Measurements from ENCODE around the gene FEM1B.
A peak's percentile ranks its signal among the peaks of the same experiment; 100 is the strongest.

The FEM1B gene

DNA sequence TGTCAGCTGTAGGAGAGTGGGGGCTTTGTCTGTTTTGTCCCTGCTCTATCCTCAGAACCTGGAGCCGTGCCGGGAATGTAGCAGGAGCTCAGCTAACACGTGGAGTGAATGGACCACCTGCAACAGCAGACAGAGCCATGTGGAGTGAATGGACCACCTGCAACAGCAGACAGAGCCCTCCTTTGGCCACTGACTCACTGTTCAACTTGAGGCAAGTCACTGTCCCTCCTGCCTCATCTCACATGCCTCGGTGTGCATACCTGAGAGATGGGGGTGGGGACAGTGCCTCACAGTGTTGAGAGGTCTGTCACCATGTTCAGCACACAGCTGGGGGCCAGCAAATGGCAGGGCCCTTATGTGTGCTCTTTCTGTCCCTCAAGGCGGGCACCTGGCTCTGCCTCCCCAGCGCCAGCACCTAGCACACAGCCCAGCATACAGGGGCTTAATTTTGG lies 27.9 kb downstream of the FEM1B start:
- DNase-seq, result no peak

DNA sequence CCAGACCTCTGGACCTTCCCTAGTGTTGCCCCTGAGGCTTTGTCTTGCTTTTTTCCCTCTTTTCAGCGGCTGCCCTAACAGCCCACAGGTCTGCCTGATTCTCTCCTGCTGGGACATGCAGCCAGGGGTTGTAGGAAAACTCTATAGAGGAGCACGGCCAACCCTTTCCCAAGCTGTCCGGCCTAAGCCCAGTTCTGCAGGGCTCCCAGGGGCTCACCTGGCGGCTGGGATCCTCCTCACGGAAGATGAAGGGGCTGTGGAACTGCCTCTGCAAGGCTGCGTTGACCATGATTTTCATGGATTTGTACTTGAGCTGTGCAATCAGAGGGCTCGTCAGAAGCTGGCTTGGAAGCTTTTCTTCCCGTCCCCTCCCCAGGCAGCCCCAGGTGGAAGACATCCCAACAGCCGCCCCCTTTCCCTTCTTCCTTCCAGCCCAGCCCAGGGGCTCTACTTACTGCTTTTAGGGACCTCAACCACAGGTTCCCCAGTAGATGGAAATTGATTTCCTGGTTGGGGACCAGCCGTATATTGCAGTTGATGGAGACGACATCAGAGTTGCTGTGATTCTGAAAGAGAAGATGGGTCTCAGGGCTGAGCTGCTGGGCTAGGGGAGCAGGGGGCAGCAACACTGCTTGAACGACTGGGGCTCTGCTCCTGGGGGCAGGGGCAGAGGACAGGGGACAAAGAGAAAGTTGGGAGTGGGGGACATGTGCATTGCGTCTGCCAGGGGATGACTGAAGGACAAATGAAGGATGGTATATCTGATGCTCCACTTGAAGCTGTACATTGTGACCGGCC lies 29.8 kb downstream of the FEM1B start:
- DNase-seq, result no peak

DNA sequence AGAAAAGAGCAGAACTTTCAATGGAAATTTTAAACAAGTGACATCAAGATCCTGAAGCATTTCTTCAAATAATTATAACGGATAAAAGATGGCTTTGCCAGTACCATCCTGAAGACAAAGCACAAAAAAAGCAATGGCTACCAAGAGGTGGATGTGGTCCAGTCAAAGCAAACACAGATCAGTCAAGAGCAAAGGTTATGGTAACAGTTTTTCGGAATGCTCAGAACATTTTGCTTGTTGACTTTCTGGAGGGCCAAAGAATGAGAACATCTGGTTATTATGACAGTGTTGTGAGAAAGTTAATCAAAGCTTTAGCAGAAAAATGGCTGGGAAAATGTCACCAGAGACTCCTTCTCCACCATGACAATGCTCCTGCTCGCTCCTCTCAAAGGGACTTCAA lies 31.5 kb downstream of the FEM1B start:
- DNase-seq, result no peak

DNA sequence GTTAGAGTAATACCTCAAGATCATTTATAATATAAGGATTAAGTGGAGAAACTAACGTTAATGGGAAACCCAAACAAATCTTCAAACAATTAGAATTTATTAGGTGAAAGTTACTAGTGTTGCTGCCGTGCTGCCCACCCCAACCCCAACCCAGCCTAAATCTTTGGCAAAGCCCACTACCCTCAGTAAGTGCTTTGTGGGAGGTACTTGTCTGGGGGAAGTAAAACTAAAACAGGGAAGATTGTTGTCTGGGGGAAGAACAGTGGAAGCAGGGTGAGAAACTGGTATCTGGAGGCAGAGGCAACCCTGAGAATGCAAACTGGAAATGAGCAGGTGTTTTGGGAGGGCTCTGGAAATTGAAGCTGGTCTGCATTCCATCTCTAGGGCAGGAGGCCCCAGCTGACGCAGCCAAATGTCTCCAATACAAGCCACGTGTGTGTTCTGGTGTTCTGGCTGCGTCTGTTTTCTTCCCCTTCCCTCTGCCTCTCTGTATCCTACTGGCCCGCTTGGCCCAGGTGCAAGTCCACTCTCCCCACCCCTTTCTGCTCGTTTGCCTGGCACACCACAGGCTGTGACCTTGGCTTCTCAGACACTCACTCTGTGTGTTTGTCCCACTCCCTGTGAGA lies 32.7 kb downstream of the FEM1B start:
- DNase-seq, result peak in 1 of 58 donors; percentile 20

DNA sequence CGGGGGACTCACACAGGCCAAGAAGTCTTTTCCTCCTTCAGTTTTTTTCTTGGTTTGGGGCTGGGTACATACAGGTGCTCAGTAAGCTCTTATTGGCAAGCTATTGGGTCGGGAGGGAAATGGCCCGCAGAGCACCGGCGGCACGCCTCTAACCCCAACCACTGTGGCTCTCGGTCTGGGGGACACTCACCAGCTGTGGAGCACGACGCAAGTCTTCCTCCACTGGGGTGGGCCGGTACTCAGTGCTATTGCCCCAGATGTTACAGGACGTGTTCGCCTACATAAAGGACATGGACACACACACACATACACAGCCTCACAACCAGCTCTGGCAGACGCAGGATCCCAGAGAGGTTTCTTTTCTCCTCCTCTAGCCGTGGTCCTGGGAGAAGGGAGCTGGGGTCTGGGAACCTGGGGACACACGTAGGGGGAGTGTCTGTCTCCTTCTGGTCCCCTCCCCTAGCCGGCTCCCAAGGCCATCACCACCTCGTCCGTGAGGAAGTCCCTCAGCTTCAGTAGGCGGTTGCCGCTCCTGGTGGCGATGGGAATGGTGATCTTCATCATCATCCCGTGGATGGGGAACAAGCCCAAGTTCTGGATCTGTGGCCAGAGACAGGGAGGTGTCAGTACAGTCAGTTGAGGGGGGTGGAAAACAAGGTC lies 33.4 kb downstream of the FEM1B start:
- no peak for DNase-seq

DNA sequence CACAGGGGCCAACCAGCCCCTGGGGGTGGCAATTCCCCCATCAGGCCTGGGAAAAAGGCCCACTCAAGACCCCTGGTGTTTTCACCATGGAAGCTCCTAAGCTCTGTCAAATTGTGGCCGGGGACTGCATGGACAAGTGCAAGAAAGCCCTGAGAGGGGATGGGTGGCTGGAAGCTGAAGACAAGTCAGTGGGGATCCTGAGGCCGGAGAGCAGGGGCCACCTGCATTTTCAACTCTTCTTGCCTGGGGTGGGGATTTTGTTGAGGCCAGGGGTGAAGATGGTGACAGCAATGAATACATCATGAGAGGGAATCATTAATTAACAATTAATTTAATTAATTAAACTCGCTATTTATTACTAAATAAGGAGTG lies 33.9 kb downstream of the FEM1B start:
- no peak for DNase-seq

DNA sequence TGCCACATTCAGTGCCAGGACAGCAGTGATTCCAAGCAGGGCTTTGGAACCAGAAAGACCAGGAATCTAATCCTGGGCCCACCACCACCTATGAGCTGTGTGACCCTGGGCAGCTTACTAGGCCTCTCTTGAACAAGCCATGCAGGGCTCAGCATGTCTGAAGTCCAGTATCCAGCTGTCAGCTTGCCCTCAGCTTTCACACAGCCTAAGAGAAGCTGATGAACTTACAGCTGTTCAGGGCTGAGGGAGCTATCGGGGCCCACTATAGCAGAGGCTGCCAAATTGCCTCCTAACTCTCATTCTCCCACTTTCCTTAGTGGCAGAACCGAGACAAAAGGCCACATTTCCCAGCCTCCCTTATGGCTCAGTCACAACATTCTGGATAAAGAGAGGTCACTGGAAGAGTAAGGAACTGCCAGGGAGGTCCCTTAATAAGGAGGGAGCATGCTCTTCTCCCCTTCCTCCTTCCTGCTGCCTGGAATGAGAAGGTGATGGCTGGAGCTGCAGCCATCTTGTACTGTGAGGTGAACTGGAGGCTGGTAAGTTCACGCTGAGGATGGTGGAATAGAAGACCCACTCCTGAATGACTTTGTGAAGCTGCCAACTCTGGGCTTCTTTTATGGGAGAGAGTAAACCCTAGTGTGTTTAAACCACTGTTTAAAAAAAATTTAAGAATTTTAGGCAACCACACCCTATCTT lies 34.5 kb downstream of the FEM1B start:
- DNase-seq, result no peak

DNA sequence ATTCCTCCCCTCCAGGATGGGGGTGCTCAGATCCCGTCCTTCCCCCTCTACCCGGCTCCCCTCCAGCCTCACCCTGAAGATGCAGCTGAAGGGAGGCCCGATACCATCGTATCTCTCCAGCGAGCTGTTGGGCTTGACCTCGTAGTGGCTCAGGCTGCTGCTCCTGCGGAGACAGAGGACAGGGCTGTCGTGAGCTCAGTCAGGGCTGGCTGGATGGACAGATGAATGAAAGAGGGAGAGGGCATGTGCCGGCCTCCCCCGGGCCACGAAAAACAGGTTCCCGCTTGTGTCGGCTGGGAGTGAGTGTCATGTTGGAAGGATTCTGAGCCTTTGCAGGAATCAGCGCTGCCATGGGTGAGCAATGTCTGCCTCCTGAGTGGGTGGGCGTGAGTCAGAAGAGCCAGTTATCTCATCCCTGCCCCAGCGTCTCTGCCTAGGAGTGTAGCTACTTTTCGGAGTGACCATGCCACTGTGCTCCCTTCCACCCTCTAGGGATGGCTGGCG lies 35.2 kb downstream of the FEM1B start:
- DNase-seq, result no peak

DNA sequence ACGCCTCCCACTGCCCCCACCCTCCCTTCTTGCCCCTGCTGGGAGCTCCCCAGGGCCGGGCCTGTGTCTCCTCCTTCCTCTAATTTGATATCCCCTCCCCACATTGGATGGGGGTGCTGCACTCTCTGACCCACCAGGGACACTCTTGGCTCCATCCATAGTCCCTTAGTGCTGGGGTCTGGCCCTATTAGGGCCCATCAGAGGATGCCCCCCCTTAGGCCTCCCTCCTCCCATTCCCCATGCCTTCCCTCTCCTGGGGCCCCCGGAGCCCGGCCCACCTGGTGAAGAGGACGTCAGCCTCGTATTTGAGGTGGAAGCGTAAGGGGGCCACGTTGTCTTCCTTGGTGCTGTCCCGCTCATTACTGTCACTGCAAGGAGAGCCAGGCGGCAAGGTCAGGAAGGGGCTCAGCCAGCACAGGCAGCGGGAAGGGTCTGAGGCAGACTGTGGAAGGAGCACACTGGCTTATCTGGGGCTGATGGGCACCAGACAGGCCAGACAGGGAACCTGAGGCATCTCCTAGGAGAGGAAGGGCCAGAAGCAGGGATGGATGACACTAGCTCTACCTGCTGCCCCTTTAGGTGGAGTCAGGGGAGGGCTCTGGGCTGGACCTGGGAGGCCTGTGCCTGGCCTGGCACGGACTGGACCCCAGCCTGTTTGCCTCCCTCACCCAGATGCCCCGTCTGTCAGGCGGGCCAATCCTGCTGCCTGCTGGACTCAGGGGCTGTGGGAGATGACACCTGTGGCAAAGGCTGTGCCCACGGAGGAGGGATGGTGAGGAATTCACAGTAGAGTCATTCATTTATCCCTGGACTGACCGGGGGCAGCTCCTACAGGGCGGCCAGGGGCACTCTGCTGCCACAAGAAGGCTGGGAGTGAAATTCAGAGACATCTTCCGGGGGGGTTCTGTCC lies 36.2 kb downstream of the FEM1B start:
- DNase-seq, result no peak

DNA sequence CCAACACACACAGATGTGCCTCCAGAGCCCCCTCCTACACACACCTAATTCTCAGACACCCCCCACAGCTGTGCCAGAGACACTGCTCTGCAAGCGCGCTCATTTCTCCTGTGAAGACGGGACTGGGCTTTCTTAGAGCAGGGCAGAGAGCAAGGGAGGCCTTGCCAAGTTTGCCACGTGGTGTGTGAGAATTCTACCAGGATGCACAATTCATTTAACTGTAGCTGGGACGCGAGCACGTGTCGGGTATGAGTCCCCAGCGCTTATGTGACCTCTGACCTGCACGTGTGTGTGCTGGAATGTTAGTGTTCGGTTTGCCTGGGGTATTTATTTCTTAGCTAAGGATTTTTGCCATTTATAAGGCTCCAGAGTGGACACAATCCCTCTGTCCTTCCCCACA lies 37.0 kb downstream of the FEM1B start:
- no peak for DNase-seq

DNA sequence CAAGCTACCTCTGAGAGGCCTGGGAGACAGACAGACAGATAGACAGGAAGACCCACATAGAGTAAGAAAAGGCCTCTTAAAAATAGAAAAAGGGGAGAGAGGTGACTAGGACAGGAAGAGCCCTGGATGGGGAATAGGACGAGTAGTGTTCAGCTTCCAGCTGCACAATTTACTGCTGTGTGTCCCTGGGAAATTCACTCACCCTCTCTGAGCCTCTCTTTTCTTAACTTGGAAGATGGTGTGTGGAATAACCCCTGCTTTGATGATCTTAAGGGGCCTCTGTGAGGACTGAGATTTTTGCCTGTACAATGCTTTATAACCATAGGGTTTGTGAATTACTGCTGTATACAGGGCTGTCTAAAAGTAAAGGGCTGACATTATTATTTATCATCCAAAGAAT lies 37.5 kb downstream of the FEM1B start:
- no peak for DNase-seq

DNA sequence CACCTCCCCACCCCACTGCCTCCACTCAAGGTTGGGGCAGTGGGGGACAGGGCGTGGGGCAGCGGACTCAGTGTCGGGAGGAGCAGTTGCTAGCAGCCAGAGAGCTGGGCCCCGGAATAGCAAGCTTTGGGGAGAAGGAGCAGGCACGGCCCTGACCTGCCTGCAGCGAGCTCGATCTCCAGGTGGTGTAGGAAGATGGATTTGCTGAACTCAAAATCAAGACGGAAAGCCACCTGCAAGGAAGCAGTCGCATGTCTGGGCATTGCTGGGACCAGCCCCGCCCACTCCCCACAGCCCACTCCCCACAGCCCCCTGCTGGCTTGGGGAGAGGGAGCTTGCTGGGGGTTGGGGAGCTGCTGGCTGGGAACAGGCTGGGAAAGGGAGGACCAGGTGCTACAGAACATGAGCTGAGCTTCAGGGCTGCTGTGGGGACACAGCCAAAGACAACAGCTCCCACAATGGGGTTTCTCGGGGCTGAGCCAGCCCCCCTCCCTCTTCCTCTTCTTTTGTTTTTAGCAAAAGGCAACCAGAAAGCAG lies 38.0 kb downstream of the FEM1B start:
- no peak for DNase-seq

DNA sequence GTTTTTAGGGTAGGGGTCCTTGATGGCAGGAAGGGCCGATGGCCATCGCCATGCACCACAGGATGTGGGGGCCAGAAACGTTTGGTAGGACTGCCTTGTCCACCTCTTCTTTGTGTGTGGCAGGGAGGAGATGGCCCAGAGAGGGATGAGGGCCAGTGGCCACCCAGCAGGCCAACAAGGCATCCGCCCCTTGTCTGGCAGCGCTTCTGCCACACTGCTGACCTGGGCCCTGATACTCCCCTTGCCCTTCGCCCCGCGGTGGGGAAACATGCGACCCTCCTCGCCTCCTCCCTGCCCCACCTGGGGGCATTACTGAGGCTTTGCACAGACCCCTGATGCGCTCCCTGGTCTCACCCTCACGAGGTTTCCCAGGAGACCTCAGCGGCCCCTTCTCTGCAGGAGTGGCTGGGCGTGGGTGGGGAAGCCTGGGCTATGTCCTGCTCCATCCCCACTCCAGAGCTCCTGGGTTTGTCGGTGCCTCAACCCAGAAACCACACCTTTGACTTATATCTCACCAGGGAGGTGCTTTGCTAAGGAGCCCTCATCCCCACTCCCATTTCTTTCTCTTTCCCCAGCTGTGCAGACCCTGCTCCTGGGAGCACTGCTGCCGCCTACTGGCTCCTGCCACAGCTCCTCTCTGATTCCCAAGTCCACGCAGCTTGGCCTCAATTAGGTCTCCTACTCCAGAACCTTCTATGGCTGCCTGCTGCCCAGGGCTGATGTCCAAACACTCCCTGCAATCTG lies 38.7 kb downstream of the FEM1B start:
- no peak for DNase-seq

DNA sequence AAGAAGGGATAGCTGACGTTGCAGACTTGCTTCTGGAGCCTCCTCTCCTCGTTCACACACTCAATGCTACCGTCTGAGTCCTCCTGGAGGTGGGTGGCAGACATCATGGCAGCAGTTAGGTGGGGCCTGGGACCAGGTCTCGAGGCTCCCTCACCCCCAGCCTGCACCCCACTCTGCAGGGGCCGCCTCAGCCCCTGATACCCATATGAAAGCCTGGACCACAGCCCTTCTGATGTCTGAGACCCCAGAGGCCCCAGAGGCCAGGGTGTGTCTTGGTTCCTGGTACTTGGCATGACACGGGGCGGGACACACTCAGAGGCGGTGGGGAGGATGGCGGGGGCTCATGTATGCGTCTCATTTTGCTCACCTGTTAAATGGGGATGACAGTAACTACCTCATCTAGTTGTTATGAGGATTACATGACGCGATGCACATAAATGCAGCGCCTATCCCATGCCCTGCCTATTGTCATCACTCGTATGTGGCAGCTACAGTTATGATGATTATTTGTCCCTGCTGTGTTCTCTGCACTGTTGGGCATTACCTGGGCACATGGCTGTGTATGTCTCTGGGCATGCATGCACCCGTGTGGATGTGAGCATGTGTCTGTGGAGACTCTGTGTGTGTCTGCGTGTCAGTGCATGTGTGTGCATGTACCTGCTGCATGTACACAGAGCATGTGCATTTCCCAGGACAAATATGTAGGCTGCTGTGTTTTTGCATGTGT lies 39.9 kb downstream of the FEM1B start:
- no peak for DNase-seq

DNA sequence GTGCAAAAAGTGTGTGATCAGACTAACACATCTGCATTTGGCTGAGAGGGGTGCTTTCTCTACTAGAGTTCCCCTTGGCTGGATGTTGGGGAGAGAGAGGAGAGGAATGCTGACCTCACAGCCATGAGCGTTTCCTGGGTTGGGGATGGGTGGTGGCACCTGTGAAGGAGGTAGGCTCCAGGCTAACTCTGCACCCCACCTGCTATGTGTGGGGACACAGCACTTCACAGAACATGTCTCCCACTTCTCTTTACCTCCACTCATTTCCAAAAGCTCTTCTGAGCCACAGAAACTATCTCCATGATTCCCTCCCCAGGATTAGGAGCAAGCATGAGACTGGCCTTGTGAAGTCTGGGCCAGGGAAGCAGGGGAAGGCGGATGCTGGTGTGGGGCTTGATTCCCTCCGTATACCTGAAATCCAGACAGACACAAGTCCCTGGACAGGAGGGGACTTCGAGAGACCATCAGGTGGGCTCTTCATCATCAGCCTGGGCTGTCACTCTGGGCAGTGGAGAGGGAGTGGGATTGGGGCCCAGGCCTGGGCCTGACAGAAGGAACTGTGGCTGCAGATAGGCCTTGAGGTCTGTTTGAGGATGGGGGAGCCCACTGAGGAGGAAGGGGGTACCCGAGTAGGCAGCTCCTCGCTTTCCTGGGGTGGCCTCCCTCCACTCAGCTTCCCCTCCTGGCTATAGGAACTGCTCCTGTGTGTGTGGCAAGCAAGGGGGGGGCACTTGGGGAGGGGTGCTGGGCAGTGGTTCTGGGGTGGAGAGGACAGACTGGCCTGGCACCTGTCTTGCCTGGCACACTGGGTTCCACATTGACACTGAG lies 40.7 kb downstream of the FEM1B start:
- no peak for DNase-seq

DNA sequence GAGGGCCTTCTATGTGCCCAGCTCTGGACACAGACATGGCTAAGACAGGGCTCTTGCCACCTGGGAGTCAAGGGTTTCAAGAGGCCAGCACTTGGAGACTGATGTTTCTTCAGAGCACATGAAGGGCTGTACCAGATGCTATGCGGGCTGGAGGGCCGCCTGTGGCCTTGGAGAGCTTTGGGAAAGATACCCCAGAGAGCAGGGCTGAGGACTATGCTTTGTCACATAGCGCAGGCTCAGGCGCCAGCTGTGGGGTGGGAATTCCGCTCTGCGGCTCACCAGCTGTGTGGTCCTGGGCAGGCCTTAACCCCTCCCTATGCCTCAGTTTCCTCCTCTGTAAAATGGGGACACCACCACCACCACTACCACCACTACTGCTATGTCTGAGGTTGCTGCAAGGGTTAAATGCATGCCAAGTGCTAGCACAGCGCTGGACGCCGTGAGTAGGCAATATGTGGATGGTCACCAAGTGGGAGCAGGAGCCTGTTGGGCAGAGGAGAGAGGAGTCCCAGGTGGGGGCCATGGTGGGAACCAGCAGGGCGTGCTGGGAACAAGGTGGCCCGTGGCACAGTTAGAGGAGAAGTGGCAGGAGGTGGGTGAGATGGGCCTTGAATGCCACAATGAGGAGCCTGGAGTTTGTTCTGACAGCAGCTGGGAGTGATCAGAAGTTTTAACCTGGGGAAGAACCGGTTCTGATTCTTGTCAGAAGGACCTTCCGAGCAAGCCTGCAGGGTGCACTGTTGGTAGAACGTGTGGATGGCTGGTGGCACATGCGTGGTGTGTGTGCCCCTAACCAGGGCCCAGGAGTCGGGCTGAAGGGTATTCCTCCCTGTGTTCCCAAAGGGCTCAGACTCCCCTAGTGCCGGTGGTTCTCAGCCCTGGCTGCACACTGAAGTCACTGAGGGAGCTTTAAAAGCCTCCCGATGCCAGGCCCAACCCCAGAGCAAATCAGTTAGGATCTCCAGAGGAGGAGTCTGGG lies 41.7 kb downstream of the FEM1B start:
- no peak for DNase-seq

DNA sequence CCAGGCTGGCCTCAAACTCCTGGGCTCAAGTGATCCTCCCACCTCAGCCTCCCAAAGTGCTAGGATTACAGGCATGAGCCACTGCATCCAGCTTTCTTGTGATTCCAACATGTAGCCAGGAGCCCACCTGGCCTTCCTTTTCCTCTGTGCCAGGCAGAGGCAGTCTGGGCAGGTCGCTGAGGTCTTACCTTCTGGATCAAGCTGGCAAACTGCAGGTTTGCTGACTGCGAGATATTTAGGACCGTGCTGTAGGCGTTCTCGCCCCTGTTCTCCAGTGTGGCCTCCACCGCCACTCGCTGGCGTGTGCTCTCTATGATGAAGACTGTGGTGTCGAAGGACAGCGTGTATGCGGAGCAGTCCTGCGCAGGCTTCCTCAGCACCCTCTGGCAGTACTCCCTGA lies 42.5 kb downstream of the FEM1B start:
- DNase-seq, result no peak

Measured in anterior cingulate cortex (tissue), 58 donors.